GM23338 (cell line): Measurements from ENCODE around the gene TTC31. TPM values are rescaled to one million over a fixed set of nuclear protein-coding genes. Genes with fewer than 3 reads are reported as not detected.

Experiments
- ATAC-seq: fragments of 200-7000 bp; cut with Tn5 transposase; 3 replicates; pipeline ENCODE4 v1.9.1; 2020
- DNase-seq: peaks from one replicate; pipeline ENCODE4 v3.0.0-alpha.2; 2015; ENCODE audit warnings: low spot score
- H2AFZ ChIP-seq: fragments of 200-600 bp; sonication (generic); 2 replicates; pipeline ENCODE4 v1.8.0; 2016; ENCODE audit warnings: antibody characterized with exemption, mild to moderate bottlenecking, moderate library complexity
- H3F3A ChIP-seq: fragments of 200-600 bp; sonication (generic); replicated peaks from 2 replicates; pipeline ENCODE4 v1.8.0; 2017; ENCODE audit warnings: antibody characterized with exemption, mixed run types, low read depth
- H3K27ac ChIP-seq: fragments of 200-600 bp; sonication (generic); 2 replicates; pipeline ENCODE4 v1.6.1; 2016; ENCODE audit warnings: low read depth
- H3K27me3 ChIP-seq: fragments of 200-600 bp; sonication (generic); 2 replicates; pipeline ENCODE4 v1.8.0; 2016; ENCODE audit warnings: mild to moderate bottlenecking, mixed run types, moderate library complexity; ENCODE audit not compliant: insufficient read depth
- H3K36me3 ChIP-seq: fragments of 200-600 bp; sonication (generic); 2 replicates; pipeline ENCODE4 v1.8.0; 2016; ENCODE audit warnings: mild to moderate bottlenecking; ENCODE audit not compliant: insufficient read depth
- H3K4me1 ChIP-seq: fragments of 200-600 bp; sonication (generic); 2 replicates; pipeline ENCODE4 v1.8.0; 2016; ENCODE audit warnings: mild to moderate bottlenecking, moderate library complexity; ENCODE audit not compliant: insufficient read depth
- H3K4me2 ChIP-seq: fragments of 200-600 bp; sonication (generic); 2 replicates; pipeline ENCODE4 v1.7.1; 2017; ENCODE audit warnings: mixed run types
- H3K4me3 ChIP-seq: fragments of 200-600 bp; sonication (generic); 2 replicates; pipeline ENCODE4 v1.6.1; 2016; ENCODE audit warnings: mixed run types
- H3K79me2 ChIP-seq: fragments of 200-600 bp; sonication (generic); replicated peaks from 2 replicates; pipeline ENCODE4 v1.8.0; 2017; ENCODE audit warnings: mild to moderate bottlenecking; ENCODE audit not compliant: insufficient read depth
- H3K9me2 ChIP-seq: fragments of 200-600 bp; sonication (generic); 2 replicates; pipeline ENCODE4 v1.8.0; 2017; ENCODE audit not compliant: insufficient read depth
- H4K20me1 ChIP-seq: fragments of 200-600 bp; sonication (generic); replicated peaks from 2 replicates; pipeline ENCODE4 v1.8.0; 2017; ENCODE audit warnings: mild to moderate bottlenecking; ENCODE audit not compliant: insufficient read depth
- H3K27ac Mint-ChIP-seq: 2 replicates; pipeline ENCODE4 v1.8.0; 2020; ENCODE audit warnings: inconsistent platforms, mild to moderate bottlenecking, moderate library complexity, mixed read lengths
- H3K27me3 Mint-ChIP-seq: 3 replicates; pipeline ENCODE4 v1.8.0; 2022; ENCODE audit warnings: low read depth, mild to moderate bottlenecking, moderate library complexity, mixed read lengths, inconsistent platforms; ENCODE audit not compliant: insufficient read depth, poor library complexity
- H3K36me3 Mint-ChIP-seq: 3 replicates; pipeline ENCODE4 v1.8.0; 2021; ENCODE audit warnings: low read depth, mild to moderate bottlenecking, inconsistent platforms, moderate library complexity, mixed read lengths
- H3K4me1 Mint-ChIP-seq: 3 replicates; pipeline ENCODE4 v1.8.0; 2020; ENCODE audit warnings: mild to moderate bottlenecking, inconsistent platforms, mixed read lengths
- H3K4me3 Mint-ChIP-seq: 3 replicates; pipeline ENCODE4 v1.8.0; 2021; ENCODE audit warnings: moderate library complexity, mild to moderate bottlenecking, inconsistent platforms, mixed read lengths
- H3K9me3 Mint-ChIP-seq: 3 replicates; pipeline ENCODE4 v1.8.0; 2020; ENCODE audit warnings: moderate library complexity, mild to moderate bottlenecking, inconsistent platforms, mixed read lengths
- CREB1 ChIP-seq: fragments of 250-450 bp; sonication (Bioruptor Pico); IDR thresholded peaks from 2 replicates; pipeline ENCODE4 v1.5.0; 2020; ENCODE audit warnings: low read depth, mild to moderate bottlenecking, moderate library complexity
- EZH2 ChIP-seq: fragments of 200-600 bp; sonication (generic); IDR thresholded peaks from one replicate; pipeline ENCODE4 v1.8.0; 2017; ENCODE audit warnings: antibody characterized with exemption, mild to moderate bottlenecking, low read depth; ENCODE audit not compliant: unreplicated experiment
- REST ChIP-seq: IDR thresholded peaks from one replicate; pipeline ENCODE4 v1.6.1; 2018; ENCODE audit warnings: antibody characterized with exemption; ENCODE audit not compliant: unreplicated experiment
- ZNF331 ChIP-seq: fragments of 250-450 bp; sonication (Bioruptor Pico); IDR thresholded peaks from 2 replicates; pipeline ENCODE4 v1.5.0; 2020; ENCODE audit warnings: low read depth, mild to moderate bottlenecking, moderate library complexity
- polyA plus RNA-seq: library from polyadenylated mRNA; unstranded; fragments of >200 nt; fragmentation: Nextera tagmentation; extraction: Ambion mirVana; gene quantifications from 2 replicates; pipeline ENCODE4 v1.2.1, GENCODE V29; 2016
- total RNA-seq: library from RNA; depleted of rRNA; stranded (reverse); fragments of >200 nt; shearing (Covaris generic); gene quantifications from 2 replicates; pipeline ENCODE4 v1.2.3, GENCODE V29; 2014
- TF ChIP-seq, protein P1 (sequence below): IDR thresholded peaks from 2 replicates; pipeline ENCODE4 v1.6.1; 2016; ENCODE audit warnings: antibody characterized with exemption

The TTC31 gene
- total and polyA plus RNA-seq, 2 experiments from 2014 or later = 15.8 to 29.2 TPM

DNA sequence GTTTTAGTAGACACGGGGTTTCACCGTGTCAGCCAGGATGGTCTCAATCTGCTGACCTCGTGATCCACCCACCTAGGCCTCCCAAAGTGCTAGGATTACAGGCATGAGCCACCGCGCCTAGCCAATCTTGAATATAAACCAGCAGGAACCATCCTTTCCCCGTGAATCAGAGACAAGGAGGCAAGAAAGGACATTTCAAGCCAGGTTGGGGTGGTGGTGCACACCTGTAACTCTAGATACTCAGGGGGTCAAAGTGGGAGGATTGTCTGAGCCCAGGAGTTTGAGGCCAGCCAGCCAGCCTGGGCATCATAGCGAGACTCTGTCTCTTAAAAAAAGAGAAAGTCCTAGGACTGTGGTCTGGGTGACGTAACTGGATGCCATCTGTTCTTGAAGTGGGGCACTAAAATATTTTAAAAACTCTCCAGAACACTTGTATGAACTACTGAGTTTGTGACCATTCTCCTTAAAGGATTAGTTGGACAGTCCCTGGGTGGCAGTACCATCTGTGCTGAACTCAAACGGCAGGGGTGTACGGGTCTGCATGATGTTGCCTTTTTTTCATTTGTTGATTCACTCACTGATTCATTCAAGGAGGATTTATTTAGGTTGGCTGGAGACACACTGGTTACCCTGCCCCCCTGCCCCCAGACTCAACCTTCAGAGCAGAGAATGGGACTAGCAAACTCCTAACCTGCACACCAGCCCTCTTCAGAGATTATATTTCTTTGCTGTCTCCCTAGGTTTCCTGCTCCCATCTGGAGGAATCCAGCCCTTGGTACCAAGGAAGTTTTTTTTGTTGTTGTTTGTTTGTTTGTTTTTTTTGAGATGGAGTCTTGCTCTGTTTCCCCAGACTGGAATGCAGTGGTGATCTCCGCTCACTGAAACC is 28.5 kb downstream of the TTC31 start:
- Histone ChIP-seq H3K4me2 (no peak overlapping the region), H3K9me2 (no peaks in the 10 kb centered on the region), H3K27ac (no peak overlapping the region), H3K36me3 (no peaks in the 10 kb centered on the region), H3K4me1 (peaks cover 26% of the 10 kb centered on the region), H3K27me3 (peaks cover 92% of the 10 kb centered on the region), H2AFZ (no peak overlapping the region), H3K79me2 (peaks cover 5% of the 10 kb centered on the region), H3K4me3 (no peak overlapping the region), H4K20me1 (no peaks in the 10 kb centered on the region), H3F3A (no peaks in the 10 kb centered on the region)
- DNase-seq = no peak
- ATAC-seq = no peak
- Mint-ChIP-seq H3K4me1 (peaks cover 25% of the 10 kb centered on the region), H3K9me3 (peaks cover 15% of the 10 kb centered on the region), H3K36me3 (peaks cover 9% of the 10 kb centered on the region; the same call in 2 of the 3 replicates), H3K27me3 (peaks cover 92% of the 10 kb centered on the region), H3K27ac (no peak overlapping the region), H3K4me3 (no peak overlapping the region)
- TF ChIP-seq EZH2 (peak; percentile 38), REST (no peak)
- TF ChIP-seq, protein P1, sequence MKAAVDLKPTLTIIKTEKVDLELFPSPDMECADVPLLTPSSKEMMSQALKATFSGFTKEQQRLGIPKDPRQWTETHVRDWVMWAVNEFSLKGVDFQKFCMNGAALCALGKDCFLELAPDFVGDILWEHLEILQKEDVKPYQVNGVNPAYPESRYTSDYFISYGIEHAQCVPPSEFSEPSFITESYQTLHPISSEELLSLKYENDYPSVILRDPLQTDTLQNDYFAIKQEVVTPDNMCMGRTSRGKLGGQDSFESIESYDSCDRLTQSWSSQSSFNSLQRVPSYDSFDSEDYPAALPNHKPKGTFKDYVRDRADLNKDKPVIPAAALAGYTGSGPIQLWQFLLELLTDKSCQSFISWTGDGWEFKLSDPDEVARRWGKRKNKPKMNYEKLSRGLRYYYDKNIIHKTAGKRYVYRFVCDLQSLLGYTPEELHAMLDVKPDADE = no peak

GRCh38 chr2:74512744-74513604 is 30.1 kb downstream of the TTC31 start:
- H3K79me2 ChIP-seq = no peaks in the 10 kb centered on the region
- Mint-ChIP-seq H3K27ac (no peak overlapping the region), H3K27me3 (peaks cover 94% of the 10 kb centered on the region), H3K9me3 (peaks cover 24% of the 10 kb centered on the region), H3K36me3 (peaks cover 8% of the 10 kb centered on the region), H3K4me3 (peak overlapping the region; percentile 64), H3K4me1 (peaks cover 18% of the 10 kb centered on the region)
- peaks cover 5% of the 10 kb centered on the region; the same call in 1 of the 2 replicates for H3F3A ChIP-seq
- DNase-seq = peak; percentile 44
- H3K27ac ChIP-seq = no peak overlapping the region
- H3K9me2 ChIP-seq = peaks cover 7% of the 10 kb centered on the region
- peaks cover 21% of the 10 kb centered on the region; the same call in 1 of the 2 replicates for H3K4me1 ChIP-seq
- H3K4me3 ChIP-seq = peak overlapping the region; percentile 57
- no peaks in the 10 kb centered on the region for H3K36me3 ChIP-seq
- H3K27me3 ChIP-seq = peaks cover 100% of the 10 kb centered on the region
- peak; percentile 3; the same call in 2 of the 3 replicates for ATAC-seq
- TF ChIP-seq, protein P1 = no peak
- TF ChIP-seq REST = no peak
- peak; percentile 92 for TF ChIP-seq EZH2
- TF ChIP-seq CREB1 (CRISPR knock-in tag) = no peak
- no peak for TF ChIP-seq ZNF331 (CRISPR knock-in tag)
- H3K4me2 ChIP-seq = peak overlapping the region; percentile 80
- H2AFZ ChIP-seq = no peak overlapping the region; the same call in 1 of the 2 replicates
- no peaks in the 10 kb centered on the region; the same call in 1 of the 2 replicates for H4K20me1 ChIP-seq
